ENCODE measurements around the gene COTL1. TPM values are rescaled to one million over a fixed set of nuclear protein-coding genes. Genes with fewer than 3 reads are reported as not detected.
A peak's percentile ranks its signal among the peaks of the same experiment; 100 is the strongest.
"Not testable (repeated sequence)": the region's sequence is repeated elsewhere in the genome, so short reads cannot be mapped to it uniquely, and the experiment has no call there.

The COTL1 gene
- total RNA-seq, 1 donor from 2014 or later = 100 TPM

GRCh38 chr16:84528322-84528721 lies 89.6 kb downstream of the COTL1 start:
- DNase-seq (ENCODE audit: low read depth) = no peak

GRCh38 chr16:84527532-84528269 lies 90.2 kb downstream of the COTL1 start:
- DNase-seq (ENCODE audit: low read depth) = no peak

- DNase-seq (ENCODE audit: low read depth) = no peak
These were observed 90.9 kb downstream of the COTL1 start for GRCh38 chr16:84526794-84527531.

GRCh38 chr16:84524941-84525581 lies 92.8 kb downstream of the COTL1 start:
- not testable (repeated sequence) for DNase-seq (ENCODE audit: low read depth)

GRCh38 chr16:84524346-84524920 lies 93.4 kb downstream of the COTL1 start:
- no peak for DNase-seq (ENCODE audit: low read depth)

GRCh38 chr16:84521497-84521770 lies 96.4 kb downstream of the COTL1 start:
- DNase-seq (ENCODE audit: low read depth) = no peak

- DNase-seq (ENCODE audit: low read depth) = peak; percentile 62
These were observed 97.0 kb downstream of the COTL1 start for GRCh38 chr16:84520725-84521496.

GRCh38 chr16:84519855-84520254 lies 98.0 kb downstream of the COTL1 start:
- no peak for DNase-seq (ENCODE audit: low read depth)

GRCh38 chr16:84518804-84519341 lies 99.0 kb downstream of the COTL1 start:
- DNase-seq (ENCODE audit: low read depth) = no peak

- DNase-seq (ENCODE audit: low read depth) = peak; percentile 66
These were observed 99.7 kb downstream of the COTL1 start for GRCh38 chr16:84518220-84518619.

GRCh38 chr16:84517366-84517765 lies 100.5 kb downstream of the COTL1 start:
- DNase-seq (ENCODE audit: low read depth) = no peak

Other genes with a start within 250 kb of the COTL1 start
- gene ATP2C2, start 249.5 kb downstream of the COTL1 start, total RNA-seq = 7.1 TPM in 1 of 2 replicates, not detected in the other
- 29.7 and 34.2 TPM in 2 replicates for gene MEAK7, start 113.4 kb downstream of the COTL1 start, total RNA-seq
- 152 and 155 TPM in 2 replicates for gene KLHL36, start 30.4 kb upstream of the COTL1 start, total RNA-seq
- 39.6 and 86.7 TPM in 2 replicates for gene USP10, start 81.9 kb upstream of the COTL1 start, total RNA-seq
- 107 and 148 TPM in 2 replicates for gene CRISPLD2, start 201.9 kb upstream of the COTL1 start, total RNA-seq